MM.1S (cell line): ENCODE results near the gene YBX2.

ENCODE experiments used
- DNase-seq: peaks from one replicate; pipeline ENCODE4 v3.0.0-alpha.2; 2015
- H2AFZ ChIP-seq: fragments of 300-600 bp; sonication (generic); 2 replicates; pipeline ENCODE4 v1.6.0; 2016; ENCODE audit warnings: antibody characterized with exemption, low read length
- H3F3A ChIP-seq: fragments of 300-600 bp; sonication (generic); 2 replicates; pipeline ENCODE4 v1.6.1; 2016; ENCODE audit warnings: mild to moderate bottlenecking, antibody characterized with exemption, low read length, moderate library complexity, mixed read lengths; ENCODE audit not compliant: insufficient read depth
- H3K27ac ChIP-seq: fragments of 300-600 bp; sonication (generic); 2 replicates; pipeline ENCODE4 v1.5.1; 2016; ENCODE audit warnings: mild to moderate bottlenecking, low read length
- H3K27me3 ChIP-seq: fragments of 300-600 bp; sonication (generic); replicated peaks from 2 replicates; pipeline ENCODE4 v1.6.0; 2016; ENCODE audit warnings: low read length; ENCODE audit not compliant: insufficient read depth
- H3K36me3 ChIP-seq: fragments of 300-600 bp; sonication (generic); replicated peaks from 2 replicates; pipeline ENCODE4 v1.6.1; 2016; ENCODE audit warnings: mild to moderate bottlenecking, low read length, mixed read lengths; ENCODE audit not compliant: insufficient read depth
- H3K4me1 ChIP-seq: fragments of 300-600 bp; sonication (generic); 2 replicates; pipeline ENCODE4 v1.6.1; 2016; ENCODE audit warnings: low read length, mixed read lengths
- H3K4me2 ChIP-seq: fragments of 300-600 bp; sonication (generic); 2 replicates; pipeline ENCODE4 v1.6.0; 2016; ENCODE audit warnings: low read depth, low read length
- H3K4me3 ChIP-seq: fragments of 300-600 bp; sonication (generic); 2 replicates; pipeline ENCODE4 v1.5.1; 2016; ENCODE audit warnings: low read length, mixed read lengths
- H3K79me2 ChIP-seq: fragments of 300-600 bp; sonication (generic); 2 replicates; pipeline ENCODE4 v1.6.1; 2016; ENCODE audit warnings: mixed run types, low read length, mixed read lengths
- H3K9ac ChIP-seq: fragments of 300-600 bp; sonication (generic); 2 replicates; pipeline ENCODE4 v1.6.1; 2016; ENCODE audit warnings: low read length, mixed read lengths
- H3K9me2 ChIP-seq: fragments of 300-600 bp; sonication (generic); replicated peaks from 2 replicates; pipeline ENCODE4 v1.6.1; 2016; ENCODE audit warnings: mild to moderate bottlenecking, low read length, mixed read lengths; ENCODE audit not compliant: insufficient read depth
- H3K9me3 ChIP-seq: fragments of 300-600 bp; sonication (generic); replicated peaks from 2 replicates; pipeline ENCODE4 v1.6.1; 2016; ENCODE audit warnings: mild to moderate bottlenecking, low read length, mixed read lengths; ENCODE audit not compliant: insufficient read depth
- H4K20me1 ChIP-seq: fragments of 300-600 bp; sonication (generic); 2 replicates; pipeline ENCODE4 v1.6.1; 2016; ENCODE audit warnings: mild to moderate bottlenecking, low read length, moderate library complexity, mixed read lengths; ENCODE audit not compliant: insufficient read depth
- EZH2 ChIP-seq: fragments of 300-600 bp; sonication (generic); optimal IDR thresholded peaks from 2 replicates; pipeline ENCODE3; 2017; ENCODE audit warnings: low read depth, mild to moderate bottlenecking, antibody characterized with exemption, low read length, mixed read lengths
- EZH2phosphoT487 ChIP-seq: fragments of 300-600 bp; sonication (generic); IDR thresholded peaks from 2 replicates; pipeline ENCODE4 v1.6.1; 2018; ENCODE audit warnings: antibody characterized with exemption, low read length
- TF ChIP-seq, protein P1 (sequence below): fragments of 300-600 bp; sonication (generic); IDR thresholded peaks from 2 replicates; pipeline ENCODE4 v1.5.1; 2016; ENCODE audit warnings: antibody characterized with exemption, low read length, mixed read lengths

The YBX2 gene

DNA sequence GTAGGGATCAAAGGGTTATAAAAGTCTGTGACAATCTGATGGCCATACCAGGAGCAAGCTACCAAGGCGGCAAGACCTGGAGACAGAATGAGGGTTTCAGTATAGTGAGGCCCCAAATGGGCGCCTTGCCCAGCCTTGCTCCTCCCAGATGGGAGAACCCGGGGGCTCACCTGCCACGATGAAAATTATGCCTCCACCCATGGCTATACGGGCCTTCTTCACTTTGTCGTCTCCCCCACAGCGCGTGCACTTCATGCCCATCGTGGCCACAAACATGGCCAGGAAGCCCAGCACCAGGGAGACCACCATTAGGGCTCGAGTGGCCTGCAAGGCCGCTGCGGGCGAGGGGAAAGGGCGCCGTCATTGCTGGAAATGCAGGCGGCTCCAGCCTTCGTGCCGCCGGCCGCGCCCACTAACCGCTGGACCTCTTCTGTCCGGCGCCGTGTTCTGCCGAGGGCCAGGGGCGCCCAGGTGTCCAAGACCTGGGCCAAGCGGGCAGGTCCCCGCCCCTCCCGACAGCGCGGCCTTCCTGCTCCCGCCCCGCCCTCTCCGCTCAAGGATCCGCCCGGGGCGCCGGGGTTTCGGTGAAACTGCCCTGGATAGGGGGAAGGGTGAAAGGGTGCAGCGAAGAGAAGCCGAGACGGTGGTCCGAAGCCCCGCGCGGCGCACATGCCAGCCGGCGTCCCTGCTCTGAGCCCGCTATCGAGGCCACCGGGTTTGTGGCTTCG lies 33.6 kb downstream of the YBX2 start:
- Histone ChIP-seq H3K4me3 (peak overlapping the region; percentile 42), H3K79me2 (no peaks in the 10 kb centered on the region), H2AFZ (peak overlapping the region; percentile 61), H4K20me1 (no peaks in the 10 kb centered on the region), H3F3A (no peaks in the 10 kb centered on the region), H3K27ac (no peak overlapping the region), H3K9ac (no peak overlapping the region), H3K27me3 (peaks cover 48% of the 10 kb centered on the region), H3K36me3 (no peaks in the 10 kb centered on the region), H3K9me2 (no peaks in the 10 kb centered on the region), H3K4me1 (peaks cover 4% of the 10 kb centered on the region; the same call in 1 of the 2 replicates), H3K9me3 (no peaks in the 10 kb centered on the region), H3K4me2 (peak overlapping the region; percentile 70)
- TF ChIP-seq EZH2phosphoT487 (no peak), EZH2 (no peak)
- TF ChIP-seq, protein P1, sequence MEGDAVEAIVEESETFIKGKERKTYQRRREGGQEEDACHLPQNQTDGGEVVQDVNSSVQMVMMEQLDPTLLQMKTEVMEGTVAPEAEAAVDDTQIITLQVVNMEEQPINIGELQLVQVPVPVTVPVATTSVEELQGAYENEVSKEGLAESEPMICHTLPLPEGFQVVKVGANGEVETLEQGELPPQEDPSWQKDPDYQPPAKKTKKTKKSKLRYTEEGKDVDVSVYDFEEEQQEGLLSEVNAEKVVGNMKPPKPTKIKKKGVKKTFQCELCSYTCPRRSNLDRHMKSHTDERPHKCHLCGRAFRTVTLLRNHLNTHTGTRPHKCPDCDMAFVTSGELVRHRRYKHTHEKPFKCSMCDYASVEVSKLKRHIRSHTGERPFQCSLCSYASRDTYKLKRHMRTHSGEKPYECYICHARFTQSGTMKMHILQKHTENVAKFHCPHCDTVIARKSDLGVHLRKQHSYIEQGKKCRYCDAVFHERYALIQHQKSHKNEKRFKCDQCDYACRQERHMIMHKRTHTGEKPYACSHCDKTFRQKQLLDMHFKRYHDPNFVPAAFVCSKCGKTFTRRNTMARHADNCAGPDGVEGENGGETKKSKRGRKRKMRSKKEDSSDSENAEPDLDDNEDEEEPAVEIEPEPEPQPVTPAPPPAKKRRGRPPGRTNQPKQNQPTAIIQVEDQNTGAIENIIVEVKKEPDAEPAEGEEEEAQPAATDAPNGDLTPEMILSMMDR: no peak
- no peak for DNase-seq

DNA sequence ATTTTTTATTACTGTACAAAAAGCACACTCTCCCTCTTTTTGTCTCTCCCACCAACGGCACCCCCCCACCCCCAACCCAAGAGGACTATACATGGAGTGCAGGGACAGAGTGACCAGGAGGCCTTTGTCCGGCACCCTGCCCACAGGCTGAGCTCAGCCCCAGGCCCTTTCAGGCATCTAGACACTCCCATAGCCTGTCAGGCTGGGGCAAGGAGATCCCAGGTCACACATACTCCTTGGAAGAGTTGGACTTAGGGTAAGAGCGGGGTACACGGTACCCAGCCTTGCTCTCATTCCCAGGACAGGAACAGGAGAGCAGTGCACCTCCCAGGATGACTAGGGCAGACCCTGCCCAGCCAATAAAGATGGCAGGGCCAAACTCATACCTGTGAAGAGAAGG lies 34.3 kb downstream of the YBX2 start:
- H3K4me2 ChIP-seq: no peak overlapping the region
- no peak overlapping the region for H3K27ac ChIP-seq
- H3K9ac ChIP-seq: no peak overlapping the region
- no peaks in the 10 kb centered on the region for H3F3A ChIP-seq
- no peak overlapping the region for H3K4me3 ChIP-seq
- H2AFZ ChIP-seq: no peak overlapping the region
- TF ChIP-seq, protein P1: no peak
- TF ChIP-seq EZH2 (no peak), EZH2phosphoT487 (no peak)
- H3K9me3 ChIP-seq: no peaks in the 10 kb centered on the region
- H3K36me3 ChIP-seq: no peaks in the 10 kb centered on the region
- H3K9me2 ChIP-seq: no peaks in the 10 kb centered on the region
- H3K4me1 ChIP-seq: peaks cover 4% of the 10 kb centered on the region; the same call in 1 of the 2 replicates
- H3K79me2 ChIP-seq: no peaks in the 10 kb centered on the region
- peaks cover 42% of the 10 kb centered on the region for H3K27me3 ChIP-seq
- no peaks in the 10 kb centered on the region for H4K20me1 ChIP-seq
- no peak for DNase-seq

DNA sequence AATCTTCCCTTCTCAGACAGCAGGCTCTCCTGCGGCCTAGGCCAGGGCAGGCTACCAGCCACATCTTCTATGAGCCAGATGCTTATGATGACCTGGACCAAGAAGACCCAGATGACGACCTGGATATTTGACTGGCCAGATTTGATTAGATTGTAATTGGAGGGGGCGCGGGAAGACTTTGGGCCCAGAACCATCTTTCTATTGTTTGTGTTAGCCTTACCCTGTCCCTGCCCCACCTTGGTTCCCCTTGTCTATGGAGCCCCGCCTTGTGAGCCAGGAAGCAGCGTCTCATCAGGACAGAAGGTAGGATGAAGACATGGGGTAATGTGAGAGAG lies 34.9 kb downstream of the YBX2 start:
- Histone ChIP-seq H3K4me3 (no peak overlapping the region), H3K27ac (no peak overlapping the region)
- TF ChIP-seq EZH2: no peak
- TF ChIP-seq EZH2phosphoT487: no peak
- TF ChIP-seq, protein P1: no peak

More for the DNA sequence above, 34.9 kb downstream of the YBX2 start:
- H3K9me2 ChIP-seq: no peaks in the 10 kb centered on the region
- no peak overlapping the region for H3K9ac ChIP-seq
- H3F3A ChIP-seq: no peaks in the 10 kb centered on the region
- no peaks in the 10 kb centered on the region for H4K20me1 ChIP-seq
- no peaks in the 10 kb centered on the region for H3K9me3 ChIP-seq
- no peak overlapping the region for H3K4me2 ChIP-seq
- no peak for DNase-seq
- H3K27me3 ChIP-seq: peaks cover 40% of the 10 kb centered on the region
- H2AFZ ChIP-seq: no peak overlapping the region
- H3K36me3 ChIP-seq: 0 out of 2 replicates have a peak, but pooled peaks cover under 1% of the 10 kb centered on the region
- no peaks in the 10 kb centered on the region for H3K79me2 ChIP-seq
- peaks cover 4% of the 10 kb centered on the region; the same call in 1 of the 2 replicates for H3K4me1 ChIP-seq
